ENCODE results near the gene TJAP1.

Gene TJAP1

GRCh38 chr6:43477235-43478007 lies at the start of gene TJAP1:
Gene TJAP1 (plus strand): TSS chr6:43477570. CDS start chr6:43499002, 21,432 bp downstream.
- Mint-ChIP-seq H3K27ac (peak within 1 kb of the TSS; percentile 93), H3K9me3 (no peaks in the 10 kb centered on the region), H3K27me3 (ENCODE audit: low read depth) (no peaks in the 10 kb centered on the region), H3K36me3 (ENCODE audit: low read depth) (no peaks in the 10 kb centered on the region), H3K4me3 (peak within 1 kb of the TSS; percentile 95), H3K4me1 (ENCODE audit: low read depth) (peaks cover 21% of the 10 kb centered on the region)
- peak; percentile 93 for DNase-seq (ENCODE audit: low spot score)

DNA sequence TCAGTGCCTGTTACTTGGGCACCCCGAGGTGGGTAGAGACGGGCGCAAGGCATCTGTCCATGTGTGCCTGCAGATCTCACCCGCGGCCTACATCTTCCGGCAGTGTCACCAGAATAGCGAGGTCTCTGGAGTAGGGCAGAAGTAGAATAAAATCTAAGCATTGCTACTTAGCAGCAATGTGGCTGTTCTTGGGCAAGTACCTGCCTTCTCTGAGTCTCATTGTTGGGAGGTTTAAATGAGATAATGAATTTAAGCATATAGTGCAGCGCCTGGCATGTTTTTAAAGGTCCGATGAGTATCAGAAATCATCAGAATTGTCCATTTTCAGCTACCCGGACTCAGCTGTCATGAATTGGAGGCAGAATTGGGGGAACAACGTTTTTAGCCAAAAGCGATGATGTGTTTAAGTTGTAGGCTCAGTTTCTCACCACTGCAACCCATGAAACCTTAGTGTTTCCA lies 49.2 kb upstream of the TJAP1 start:
- H3K4me3 Mint-ChIP-seq = peak overlapping the region; percentile 95
- no peaks in the 10 kb centered on the region for H3K27me3 Mint-ChIP-seq (ENCODE audit: low read depth)
- no peaks in the 10 kb centered on the region for H3K9me3 Mint-ChIP-seq
- H3K27ac Mint-ChIP-seq = peak overlapping the region; percentile 93
- peaks cover 8% of the 10 kb centered on the region for H3K36me3 Mint-ChIP-seq (ENCODE audit: low read depth)
- H3K4me1 Mint-ChIP-seq (ENCODE audit: low read depth) = peaks cover 15% of the 10 kb centered on the region
- DNase-seq (ENCODE audit: low spot score) = no peak

- no peak for DNase-seq (ENCODE audit: low spot score)
- H3K4me1 Mint-ChIP-seq (ENCODE audit: low read depth) = peaks cover 15% of the 10 kb centered on the region
- no peaks in the 10 kb centered on the region for H3K27me3 Mint-ChIP-seq (ENCODE audit: low read depth)
- peak overlapping the region; percentile 93 for H3K27ac Mint-ChIP-seq
- no peaks in the 10 kb centered on the region for H3K9me3 Mint-ChIP-seq
- H3K36me3 Mint-ChIP-seq (ENCODE audit: low read depth) = peaks cover 8% of the 10 kb centered on the region
- H3K4me3 Mint-ChIP-seq = peak overlapping the region; percentile 95
Measured at GRCh38 chr6:43428874-43429273, 48.5 kb upstream of the TJAP1 start.

DNA sequence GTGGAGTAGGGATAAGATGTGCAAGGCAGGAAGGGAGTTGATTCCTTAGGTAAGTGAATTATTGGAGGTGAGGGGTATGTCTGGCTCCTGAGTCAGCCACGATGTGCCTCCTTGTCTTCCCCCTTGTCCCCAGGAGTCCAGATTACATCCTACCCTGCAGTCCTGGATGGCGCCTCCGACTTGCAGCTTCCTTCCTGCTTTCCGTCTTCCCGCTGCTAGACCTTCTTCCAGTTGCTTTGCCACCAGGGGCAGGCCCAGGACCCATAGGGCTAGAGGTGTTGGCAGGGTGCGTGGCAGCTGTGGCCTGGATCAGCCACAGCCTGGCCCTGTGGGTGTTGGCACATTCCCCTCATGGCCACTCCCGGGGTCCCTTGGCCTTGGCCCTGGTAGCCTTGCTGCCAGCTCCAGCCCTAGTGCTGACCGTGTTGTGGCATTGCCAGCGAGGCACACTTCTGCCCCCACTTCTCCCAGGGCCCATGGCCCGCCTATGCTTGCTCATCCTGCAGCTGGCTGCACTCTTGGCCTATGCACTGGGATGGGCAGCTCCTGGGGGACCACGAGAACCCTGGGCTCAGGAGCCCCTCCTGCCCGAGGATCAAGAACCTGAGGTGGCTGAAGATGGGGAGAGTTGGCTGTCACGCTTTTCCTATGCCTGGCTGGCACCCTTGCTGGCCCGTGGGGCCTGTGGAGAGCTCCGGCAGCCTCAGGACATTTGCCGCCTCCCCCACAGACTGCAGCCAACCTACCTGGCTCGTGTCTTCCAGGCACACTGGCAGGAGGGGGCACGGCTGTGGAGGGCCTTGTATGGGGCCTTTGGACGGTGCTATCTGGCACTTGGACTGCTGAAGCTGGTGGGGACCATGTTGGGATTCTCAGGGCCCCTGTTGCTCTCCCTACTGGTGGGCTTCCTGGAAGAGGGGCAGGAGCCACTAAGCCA lies 45.1 kb upstream of the TJAP1 start:
- H3K27me3 Mint-ChIP-seq (ENCODE audit: low read depth) = no peaks in the 10 kb centered on the region

DNA sequence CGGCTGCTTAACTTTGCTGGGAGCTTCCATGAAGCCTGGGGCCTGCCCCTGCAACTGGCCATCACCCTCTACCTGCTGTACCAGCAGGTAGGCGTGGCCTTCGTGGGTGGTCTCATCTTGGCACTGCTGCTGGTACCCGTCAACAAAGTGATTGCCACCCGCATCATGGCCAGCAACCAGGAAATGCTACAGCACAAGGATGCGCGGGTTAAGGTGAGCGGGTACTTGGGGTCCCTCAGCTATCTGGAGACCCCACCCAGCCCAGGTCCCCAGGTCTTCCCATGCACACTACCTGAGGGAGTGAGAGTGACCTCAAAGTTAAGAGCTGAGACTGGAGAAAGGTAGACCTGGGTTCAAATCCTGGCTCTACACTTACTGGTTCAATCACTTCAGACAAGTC lies 44.2 kb upstream of the TJAP1 start:
- peaks cover 12% of the 10 kb centered on the region for H3K36me3 Mint-ChIP-seq (ENCODE audit: low read depth)
- DNase-seq (ENCODE audit: low spot score) = no peak
- H3K4me3 Mint-ChIP-seq = no peak overlapping the region
- H3K9me3 Mint-ChIP-seq = no peaks in the 10 kb centered on the region
- H3K27ac Mint-ChIP-seq = no peak overlapping the region
- peaks cover 11% of the 10 kb centered on the region for H3K4me1 Mint-ChIP-seq (ENCODE audit: low read depth)
- no peaks in the 10 kb centered on the region for H3K27me3 Mint-ChIP-seq (ENCODE audit: low read depth)

More for the DNA sequence above, 45.1 kb upstream of the TJAP1 start:
- no peak overlapping the region for H3K4me3 Mint-ChIP-seq
- H3K9me3 Mint-ChIP-seq = no peaks in the 10 kb centered on the region
- H3K27ac Mint-ChIP-seq = no peak overlapping the region
- peaks cover 11% of the 10 kb centered on the region for H3K4me1 Mint-ChIP-seq (ENCODE audit: low read depth)
- H3K36me3 Mint-ChIP-seq (ENCODE audit: low read depth) = peaks cover 12% of the 10 kb centered on the region
- DNase-seq (ENCODE audit: low spot score) = no peak

- Mint-ChIP-seq H3K4me3 (no peak overlapping the region), H3K4me1 (ENCODE audit: low read depth) (peaks cover 1% of the 10 kb centered on the region), H3K9me3 (no peaks in the 10 kb centered on the region), H3K27ac (no peak overlapping the region), H3K36me3 (ENCODE audit: low read depth) (peaks cover 8% of the 10 kb centered on the region), H3K27me3 (ENCODE audit: low read depth) (no peaks in the 10 kb centered on the region)
- no peak for DNase-seq (ENCODE audit: low spot score)
Measured at GRCh38 chr6:43434001-43434840, 43.1 kb upstream of the TJAP1 start.

DNA sequence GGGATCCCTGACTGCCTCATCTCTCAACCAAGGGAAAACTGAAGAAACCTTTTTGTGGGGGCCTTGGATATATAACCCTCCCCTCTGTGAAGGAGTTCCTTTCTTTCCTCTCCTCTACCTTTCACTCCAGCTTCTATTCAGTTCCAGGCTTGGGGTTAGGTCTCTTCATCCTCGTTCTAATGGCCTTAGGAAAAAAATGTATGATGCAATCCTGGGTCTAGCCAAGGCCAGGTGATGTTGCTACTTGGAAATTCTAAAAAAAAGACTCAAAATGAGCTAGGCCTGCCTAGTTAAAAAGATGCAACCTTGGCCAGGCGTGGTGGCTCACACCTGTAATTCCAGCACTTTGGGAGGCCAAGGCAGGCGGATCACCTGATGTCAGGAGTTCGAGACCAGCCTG lies 42.4 kb upstream of the TJAP1 start:
- H3K36me3 Mint-ChIP-seq (ENCODE audit: low read depth) = peaks cover 8% of the 10 kb centered on the region
- no peak overlapping the region for H3K27ac Mint-ChIP-seq
- no peak for DNase-seq (ENCODE audit: low spot score)
- H3K4me1 Mint-ChIP-seq (ENCODE audit: low read depth) = no peaks in the 10 kb centered on the region
- no peaks in the 10 kb centered on the region for H3K9me3 Mint-ChIP-seq
- no peak overlapping the region for H3K4me3 Mint-ChIP-seq
- no peaks in the 10 kb centered on the region for H3K27me3 Mint-ChIP-seq (ENCODE audit: low read depth)

DNA sequence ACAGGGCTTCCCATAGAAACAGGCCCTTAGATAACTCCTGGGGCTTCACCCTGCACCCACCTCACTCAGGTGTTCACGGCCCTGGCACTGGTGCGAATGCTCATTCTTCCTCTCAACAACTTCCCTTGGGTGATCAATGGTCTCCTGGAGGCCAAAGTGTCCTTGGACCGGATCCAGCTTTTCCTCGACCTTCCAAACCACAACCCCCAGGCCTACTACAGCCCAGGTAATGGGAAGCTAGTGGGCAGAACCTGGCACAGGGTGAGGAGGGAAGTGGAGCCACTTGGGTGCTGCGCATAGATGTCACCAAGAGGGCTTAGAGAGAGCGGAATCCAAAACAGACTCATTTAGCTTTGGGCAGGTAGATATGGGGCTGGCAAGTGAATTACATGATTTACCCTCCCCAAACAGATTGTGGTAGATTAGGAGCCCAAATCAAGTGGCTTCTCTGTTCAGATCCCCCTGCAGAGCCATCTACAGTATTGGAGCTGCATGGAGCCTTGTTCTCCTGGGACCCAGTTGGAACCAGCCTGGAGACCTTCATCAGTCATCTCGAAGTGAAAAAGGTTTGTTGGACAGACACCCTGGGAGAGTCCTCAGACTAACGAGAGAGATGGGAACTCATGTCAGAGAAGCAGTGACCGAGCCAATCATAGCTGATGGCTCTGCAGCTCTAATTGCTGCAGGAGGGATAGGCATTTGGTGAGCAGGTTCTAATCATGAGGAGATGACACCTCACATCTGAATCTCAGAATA lies 41.5 kb upstream of the TJAP1 start:
- Mint-ChIP-seq H3K27ac (no peak overlapping the region), H3K4me1 (ENCODE audit: low read depth) (no peaks in the 10 kb centered on the region), H3K9me3 (no peaks in the 10 kb centered on the region), H3K36me3 (ENCODE audit: low read depth) (peaks cover 8% of the 10 kb centered on the region), H3K27me3 (ENCODE audit: low read depth) (no peaks in the 10 kb centered on the region), H3K4me3 (no peak overlapping the region)
- no peak for DNase-seq (ENCODE audit: low spot score)

DNA sequence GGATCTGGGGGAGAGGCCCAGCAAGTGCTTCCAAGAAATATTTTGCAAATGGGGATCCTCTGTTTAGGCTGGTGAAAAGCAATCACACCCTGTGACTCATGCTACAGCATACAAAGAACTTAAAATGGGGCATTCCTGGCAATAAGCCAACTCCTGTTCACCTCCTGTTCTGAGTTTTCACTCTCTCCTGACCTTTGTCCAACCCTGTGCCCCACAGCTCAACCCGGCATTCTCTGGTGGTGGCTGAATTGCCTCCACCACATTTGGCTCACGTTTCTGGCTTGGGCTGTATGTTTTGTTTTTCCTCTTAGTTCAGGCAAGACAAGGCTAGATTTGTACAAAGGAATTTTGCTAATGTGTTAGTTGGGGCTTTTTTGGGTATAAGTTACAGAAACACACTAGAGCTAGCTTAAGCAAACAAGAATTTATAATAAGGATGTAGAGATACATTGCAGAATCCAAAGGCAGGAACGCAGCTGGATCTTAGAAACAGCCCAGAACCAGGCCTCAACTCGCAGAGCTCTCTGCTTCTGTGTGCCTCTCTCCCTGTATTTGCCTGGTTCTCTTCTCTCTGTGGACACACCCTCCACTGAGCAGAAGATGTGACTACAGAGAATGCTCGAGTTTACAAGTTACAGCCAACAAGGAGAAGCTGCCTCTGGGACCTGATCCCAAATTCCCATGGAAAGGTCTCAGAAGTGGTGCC lies 40.6 kb upstream of the TJAP1 start:
- Mint-ChIP-seq H3K4me3 (no peak overlapping the region), H3K9me3 (no peaks in the 10 kb centered on the region), H3K4me1 (ENCODE audit: low read depth) (no peaks in the 10 kb centered on the region), H3K36me3 (ENCODE audit: low read depth) (peaks cover 12% of the 10 kb centered on the region), H3K27me3 (ENCODE audit: low read depth) (no peaks in the 10 kb centered on the region), H3K27ac (no peak overlapping the region)
- DNase-seq (ENCODE audit: low spot score) = no peak

GRCh38 chr6:43437700-43438099 lies 39.7 kb upstream of the TJAP1 start:
- H3K9me3 Mint-ChIP-seq = no peaks in the 10 kb centered on the region

DNA sequence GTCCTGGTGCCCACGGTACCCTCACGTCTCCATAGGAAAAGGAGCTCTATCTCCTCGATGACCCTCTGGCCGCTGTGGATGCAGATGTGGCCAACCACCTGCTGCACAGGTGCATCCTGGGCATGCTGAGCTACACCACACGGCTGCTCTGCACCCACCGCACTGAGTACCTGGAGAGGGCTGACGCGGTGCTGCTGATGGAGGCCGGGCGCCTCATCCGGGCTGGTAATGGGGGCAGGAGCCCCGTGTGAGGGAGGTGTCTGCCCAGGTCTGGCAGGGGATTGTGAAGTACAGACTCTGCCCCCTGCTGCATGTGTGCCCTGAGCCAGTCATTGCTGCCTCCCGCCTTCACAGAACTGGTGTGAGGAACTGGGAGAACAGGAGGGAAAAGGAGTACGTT lies 34.4 kb upstream of the TJAP1 start:
- Mint-ChIP-seq H3K27ac (no peak overlapping the region), H3K9me3 (no peaks in the 10 kb centered on the region), H3K4me3 (no peak overlapping the region), H3K4me1 (ENCODE audit: low read depth) (no peaks in the 10 kb centered on the region), H3K36me3 (ENCODE audit: low read depth) (peaks cover 29% of the 10 kb centered on the region), H3K27me3 (ENCODE audit: low read depth) (no peaks in the 10 kb centered on the region)
- DNase-seq (ENCODE audit: low spot score) = no peak

More at GRCh38 chr6:43437700-43438099, 39.7 kb upstream of the TJAP1 start:
- Mint-ChIP-seq H3K4me1 (ENCODE audit: low read depth) (no peaks in the 10 kb centered on the region), H3K27me3 (ENCODE audit: low read depth) (no peaks in the 10 kb centered on the region), H3K27ac (no peak overlapping the region), H3K36me3 (ENCODE audit: low read depth) (peaks cover 11% of the 10 kb centered on the region), H3K4me3 (no peak overlapping the region)
- DNase-seq (ENCODE audit: low spot score) = no peak

DNA sequence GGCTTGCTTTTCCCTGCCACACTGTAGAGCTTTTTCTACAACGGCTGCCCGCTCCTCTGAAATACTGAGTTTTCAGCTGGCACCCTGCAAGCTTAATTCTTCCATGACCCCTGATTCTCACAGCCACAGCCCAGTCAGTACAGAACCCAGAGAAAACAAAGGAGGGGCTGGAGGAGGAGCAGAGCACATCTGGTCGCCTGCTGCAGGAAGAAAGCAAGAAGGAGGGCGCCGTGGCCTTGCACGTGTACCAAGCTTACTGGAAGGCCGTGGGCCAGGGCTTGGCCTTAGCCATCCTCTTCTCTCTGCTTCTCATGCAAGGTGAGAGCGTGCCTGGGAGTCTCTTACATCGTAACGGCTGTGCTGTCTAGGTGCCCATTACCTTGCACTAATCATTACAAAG lies 33.3 kb upstream of the TJAP1 start:
- no peak for DNase-seq (ENCODE audit: low spot score)
- H3K27ac Mint-ChIP-seq = no peak overlapping the region
- peaks cover 34% of the 10 kb centered on the region for H3K36me3 Mint-ChIP-seq (ENCODE audit: low read depth)

More for the DNA sequence above, 33.3 kb upstream of the TJAP1 start:
- Mint-ChIP-seq H3K9me3 (no peaks in the 10 kb centered on the region), H3K4me1 (ENCODE audit: low read depth) (no peaks in the 10 kb centered on the region), H3K4me3 (no peak overlapping the region), H3K27me3 (ENCODE audit: low read depth) (no peaks in the 10 kb centered on the region)
